Activated CD8-positive, alpha-beta T cell treated with anti-CD3 and anti-CD28 coated beads for 36 hours (primary cell): ENCODE data around the gene HMCN2. TPM values are rescaled to one million over a fixed set of nuclear protein-coding genes. Genes with fewer than 3 reads are reported as not detected.

Experiments
- ATAC-seq: fragments of 200-7000 bp; cut with Tn5 transposase; one replicate; pipeline ENCODE4 v1.10.0; 2021; ENCODE audit warnings: mild to moderate bottlenecking, moderate library complexity
- CTCF ChIA-PET: fragments of 350-600 bp; sonication (Branson Sonifier 250); formaldehyde crosslinking; loops from one replicate; lab custom pipeline; 2021; ENCODE audit warnings: antibody characterized with exemption; lab: Charles Lee
- POLR2A ChIA-PET: fragments of 350-600 bp; sonication (Branson Sonifier 250); formaldehyde crosslinking; loops from one replicate; lab custom pipeline; 2021; ENCODE audit warnings: antibody characterized with exemption; lab: Charles Lee
- DNase-seq: peaks from one replicate; pipeline ENCODE4 v3.0.0-alpha.2; 2020
- H3K27ac Mint-ChIP-seq: one replicate; pipeline ENCODE4 v1.8.0; 2021; ENCODE audit warnings: mild to moderate bottlenecking, mixed read lengths
- H3K27me3 Mint-ChIP-seq: one replicate; pipeline ENCODE4 v1.8.0; 2021; ENCODE audit warnings: mixed read lengths
- H3K36me3 Mint-ChIP-seq: one replicate; pipeline ENCODE4 v1.8.0; 2021; ENCODE audit warnings: low read depth, mixed read lengths
- H3K4me1 Mint-ChIP-seq: one replicate; pipeline ENCODE4 v1.8.0; 2021; ENCODE audit warnings: low read depth, mixed read lengths
- H3K4me3 Mint-ChIP-seq: one replicate; pipeline ENCODE4 v1.8.0; 2021; ENCODE audit warnings: mild to moderate bottlenecking, moderate library complexity, mixed read lengths
- H3K9me3 Mint-ChIP-seq: one replicate; pipeline ENCODE4 v1.8.0; 2021; ENCODE audit warnings: mixed read lengths
- CTCF ChIP-seq: fragments of 200-600 bp; IDR thresholded peaks from one replicate; pipeline ENCODE4 v1.8.0; 2022; ENCODE audit warnings: antibody characterized with exemption, mild to moderate bottlenecking
- intact Hi-C: fragments of 100-400 bp; cut with micrococcal nuclease; formaldehyde crosslinking; loops from one replicate; pipeline ENCODE4 v1.10.0; 2022
- total RNA-seq, 2 experiments: library from RNA; stranded (reverse); gene quantifications; one replicate each; pipeline ENCODE4 v1.2.3, GENCODE V29; 2021

The HMCN2 gene
- total RNA-seq, 2 experiments from 2014 or later: not detected

DNA sequence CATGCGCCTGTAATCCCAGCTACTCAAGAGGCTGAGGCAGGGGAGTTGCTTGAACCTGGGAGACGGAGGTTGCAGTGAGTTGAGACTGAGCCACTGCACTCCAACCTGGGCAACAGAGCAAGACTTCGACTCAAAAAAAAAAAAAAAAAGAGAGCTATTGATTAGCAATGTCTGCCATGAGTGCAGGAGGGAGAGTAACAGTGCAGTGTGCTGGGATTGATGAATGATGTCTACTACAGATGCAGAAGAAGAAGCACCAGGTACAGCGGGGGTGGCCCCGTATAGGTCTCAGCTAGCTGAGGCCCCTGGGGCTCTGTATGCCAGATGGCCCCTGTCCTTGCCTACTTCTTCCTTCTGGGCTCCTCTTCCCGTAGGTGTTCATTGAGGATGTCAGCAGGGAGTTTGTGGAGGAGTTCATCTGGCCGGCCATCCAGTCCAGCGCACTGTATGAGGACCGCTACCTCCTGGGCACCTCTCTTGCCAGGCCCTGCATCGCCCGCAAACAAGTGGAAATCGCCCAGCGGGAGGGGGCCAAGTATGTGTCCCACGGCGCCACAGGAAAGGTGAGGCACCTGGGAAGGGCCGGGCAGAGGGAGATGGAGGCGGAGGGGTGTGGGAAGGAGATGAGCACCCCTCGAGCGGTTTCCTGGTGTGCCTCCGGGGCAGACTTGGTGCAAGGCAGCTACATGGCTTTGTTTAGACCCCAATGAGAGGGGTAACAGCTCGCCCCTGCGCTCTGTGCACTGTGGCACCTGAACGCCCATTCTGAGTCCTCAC lies 192.7 kb downstream of the HMCN2 start:
- no peak overlapping the region for H3K27ac Mint-ChIP-seq
- intact Hi-C loops: no loop called here
- no peak for ATAC-seq
- H3K4me1 Mint-ChIP-seq: no peaks in the 10 kb centered on the region
- ChIA-PET POLR2A (no interaction called here), CTCF (interaction anchor here (0.9 to 9.5 kb wide), 2 partner anchors 225 to 243 kb away, joined by 4 to 124 read pairs; no protein-coding TSS in a partner anchor)
- no peak for DNase-seq
- no peaks in the 10 kb centered on the region for H3K9me3 Mint-ChIP-seq
- no peak overlapping the region for H3K4me3 Mint-ChIP-seq
- no peaks in the 10 kb centered on the region for H3K36me3 Mint-ChIP-seq
- peaks cover 15% of the 10 kb centered on the region for H3K27me3 Mint-ChIP-seq
- TF ChIP-seq CTCF: no peak

DNA sequence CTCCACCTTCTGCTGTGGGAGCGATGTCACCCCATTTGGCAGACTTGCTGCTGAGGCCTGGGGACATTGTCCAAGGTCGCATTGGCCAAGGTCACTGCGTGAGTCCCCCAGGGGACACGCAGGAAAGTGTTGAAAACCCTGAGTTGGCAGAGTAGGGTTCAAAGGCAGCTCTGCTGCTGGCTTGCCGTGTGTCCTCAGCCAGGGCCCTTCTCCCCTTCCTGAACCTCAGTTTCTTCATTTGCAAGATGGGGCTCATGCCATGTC lies 193.2 kb downstream of the HMCN2 start:
- Mint-ChIP-seq H3K9me3 (no peaks in the 10 kb centered on the region), H3K27ac (no peak overlapping the region), H3K27me3 (peaks cover 15% of the 10 kb centered on the region), H3K36me3 (no peaks in the 10 kb centered on the region), H3K4me1 (no peaks in the 10 kb centered on the region), H3K4me3 (no peak overlapping the region)
- no peak for ATAC-seq
- no peak for DNase-seq
- POLR2A ChIA-PET: no interaction called here
- no peak for TF ChIP-seq CTCF
- CTCF ChIA-PET: interaction anchor here (9.5 kb wide), 1 partner anchor 224 kb away, joined by 124 read pairs; no protein-coding TSS in a partner anchor
- intact Hi-C loops: no loop called here

- Mint-ChIP-seq H3K9me3 (no peaks in the 10 kb centered on the region), H3K36me3 (no peaks in the 10 kb centered on the region), H3K27me3 (peaks cover 15% of the 10 kb centered on the region), H3K4me3 (no peak overlapping the region), H3K4me1 (no peaks in the 10 kb centered on the region), H3K27ac (no peak overlapping the region)
- POLR2A ChIA-PET: no interaction called here
- intact Hi-C loops: no loop called here
- ATAC-seq (no peak), DNase-seq (no peak)
- TF ChIP-seq CTCF: no peak
- CTCF ChIA-PET: interaction anchor here (9.5 kb wide), 1 partner anchor 224 kb away, joined by 124 read pairs; no protein-coding TSS in a partner anchor
These were observed 193.6 kb downstream of the HMCN2 start for GRCh38 chr9:130459151-130459550.

- Mint-ChIP-seq H3K27me3 (peaks cover 15% of the 10 kb centered on the region), H3K4me3 (no peak overlapping the region), H3K27ac (no peak overlapping the region), H3K9me3 (no peaks in the 10 kb centered on the region), H3K36me3 (no peaks in the 10 kb centered on the region), H3K4me1 (no peaks in the 10 kb centered on the region)
- TF ChIP-seq CTCF: no peak
- ATAC-seq (no peak), DNase-seq (no peak)
- ChIA-PET CTCF (interaction anchor here (0.6 to 9.5 kb wide), 21 partner anchors 11 to 586 kb away, joined by 3 to 124 read pairs (median 4); partner anchors contain the start of gene EXOSC2), POLR2A (interaction anchor here (1.4 kb wide), 1 partner anchor 12 kb away, joined by 4 read pairs; no protein-coding TSS in a partner anchor)
- intact Hi-C loops: loop anchor here (2.0 kb wide), 1 partner anchor 223 kb away; no protein-coding TSS in a partner anchor
These were observed 194.5 kb downstream of the HMCN2 start for GRCh38 chr9:130459941-130460669.
